Astrocyte of the cerebellum (primary cell): ENCODE data around the gene PXYLP1.

Experiments used
- DNase-seq: peaks from one replicate; pipeline ENCODE4 v3.0.0-alpha.2; 2011; ENCODE audit warnings: low read depth
- H3K4me3 ChIP-seq: 2 replicates; pipeline ENCODE4 v1.5.1; 2011; ENCODE audit warnings: mild to moderate bottlenecking, low read depth, low read length, moderate library complexity
- CTCF ChIP-seq: IDR thresholded peaks from 2 replicates; pipeline ENCODE4 v1.5.1; 2012; ENCODE audit warnings: low read length, low read depth, moderate library complexity, mild to moderate bottlenecking; ENCODE audit errors: missing control alignments
- in situ Hi-C: cut with HindIII; loops from 2 replicates; pipeline ENCODE4 v1.10.0; 2017; ENCODE audit warnings: low sequenced_read_pairs

PXYLP1 gene

GRCh38 chr3:141276398-141276797 lies 44.8 kb downstream of the PXYLP1 start:
- H3K4me3 ChIP-seq: no peak overlapping the region
- in situ Hi-C loops: no loop called here
- TF ChIP-seq CTCF: no peak
- DNase-seq: no peak

DNA sequence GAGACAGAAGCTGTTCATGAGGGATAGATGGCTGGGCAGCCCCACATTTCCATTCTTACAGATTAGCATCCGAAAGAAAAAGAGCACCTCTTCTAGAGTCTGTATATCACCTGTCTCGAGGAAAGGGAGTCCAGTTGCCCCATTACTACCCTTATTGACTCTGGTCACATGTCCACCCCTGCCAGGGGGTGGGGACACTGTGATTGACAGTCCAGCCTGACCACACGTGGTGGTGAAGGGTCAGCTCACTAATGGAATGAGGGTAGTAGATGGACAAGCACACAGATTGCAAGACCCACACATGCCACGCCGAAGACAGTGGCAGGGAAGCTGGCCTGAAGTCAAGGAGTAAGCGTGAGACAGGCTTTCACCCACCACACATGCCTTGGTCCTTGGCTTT lies 45.8 kb downstream of the PXYLP1 start:
- in situ Hi-C loops: no loop called here
- no peak for DNase-seq
- no peak for TF ChIP-seq CTCF
- H3K4me3 ChIP-seq: no peak overlapping the region

DNA sequence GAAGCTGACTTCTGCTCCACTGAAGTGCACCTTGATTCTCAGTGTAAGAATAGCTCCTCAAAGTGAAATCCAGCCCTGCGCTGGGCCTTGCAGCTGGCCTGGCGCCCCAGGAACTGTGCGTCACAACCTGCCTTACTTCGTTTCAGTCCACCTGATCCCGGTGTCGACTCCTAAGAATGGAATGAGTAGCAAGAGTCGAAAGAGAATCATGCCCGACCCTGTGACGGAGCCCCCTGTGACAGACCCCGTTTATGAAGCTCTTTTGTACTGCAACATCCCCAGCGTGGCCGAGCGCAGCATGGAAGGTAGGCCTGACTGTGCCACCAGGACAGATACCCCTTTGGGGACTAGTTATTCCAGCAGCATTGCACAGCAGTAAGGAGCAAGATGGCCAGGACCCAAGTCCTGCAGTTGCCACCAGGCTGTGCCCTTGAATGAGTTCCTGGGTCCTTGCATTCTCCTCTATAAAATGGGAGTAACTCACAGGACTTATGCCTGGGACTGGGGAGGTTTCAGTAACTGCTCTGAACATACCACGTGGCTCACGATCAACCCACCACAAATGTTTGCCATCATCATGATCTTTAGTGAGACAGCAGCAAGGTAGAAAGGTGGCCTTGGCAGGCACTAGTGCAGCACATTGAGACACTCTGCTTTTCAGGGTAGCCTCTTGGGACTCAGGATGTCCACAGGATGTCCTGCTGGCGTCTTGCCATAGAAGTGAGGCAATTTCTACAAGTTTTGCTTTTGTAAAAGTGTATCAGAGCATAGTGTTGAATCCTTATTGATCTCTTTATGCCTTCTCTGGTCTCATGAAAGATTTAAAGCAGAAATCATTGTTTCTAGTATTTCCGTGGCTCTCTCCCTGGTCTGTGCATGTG lies 46.8 kb downstream of the PXYLP1 start:
- in situ Hi-C loops: no loop called here
- DNase-seq: no peak
- no peak for TF ChIP-seq CTCF
- no peak overlapping the region for H3K4me3 ChIP-seq

DNA sequence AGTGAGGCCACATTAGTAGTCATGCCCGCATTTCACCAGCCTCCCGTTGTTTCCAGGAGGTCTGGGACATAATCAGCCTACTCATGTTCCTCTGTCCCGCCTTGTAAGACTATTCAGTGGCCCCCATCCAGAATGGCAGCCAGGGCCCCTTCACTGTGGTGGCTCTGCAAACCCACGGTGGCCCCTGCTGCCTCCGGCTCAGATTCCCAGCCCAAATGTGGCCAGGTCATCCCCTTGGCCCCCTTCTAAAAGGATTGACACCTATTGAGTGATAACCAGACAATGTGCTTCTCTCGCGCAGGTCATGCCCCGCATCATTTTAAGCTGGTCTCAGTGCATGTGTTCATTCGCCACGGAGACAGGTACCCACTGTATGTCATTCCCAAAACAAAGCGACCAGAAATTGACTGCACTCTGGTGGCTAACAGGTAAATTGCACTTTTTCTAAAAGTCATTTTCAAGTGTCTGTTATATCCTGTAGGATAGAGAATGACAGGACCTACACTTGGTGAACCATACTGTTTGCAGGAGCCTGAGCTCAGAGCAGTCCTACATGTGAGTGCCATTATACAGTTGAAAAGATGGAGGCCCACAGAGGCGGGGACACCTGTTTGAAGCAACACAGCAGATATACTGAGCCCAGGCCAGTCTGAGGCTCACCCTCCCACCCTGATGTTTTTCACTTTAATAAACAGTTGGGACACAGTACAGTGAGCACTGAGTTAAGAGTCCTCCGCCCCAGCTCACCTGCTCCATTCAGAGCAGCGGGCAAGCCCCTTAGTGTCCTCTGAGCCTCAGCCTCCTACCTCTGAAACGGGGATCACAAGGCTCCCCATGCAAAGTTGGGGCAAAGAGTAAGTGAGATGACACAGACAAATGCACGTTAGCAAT lies 47.7 kb downstream of the PXYLP1 start:
- no peak for DNase-seq
- H3K4me3 ChIP-seq: no peak overlapping the region
- in situ Hi-C loops: no loop called here
- TF ChIP-seq CTCF: peak; percentile 64

DNA sequence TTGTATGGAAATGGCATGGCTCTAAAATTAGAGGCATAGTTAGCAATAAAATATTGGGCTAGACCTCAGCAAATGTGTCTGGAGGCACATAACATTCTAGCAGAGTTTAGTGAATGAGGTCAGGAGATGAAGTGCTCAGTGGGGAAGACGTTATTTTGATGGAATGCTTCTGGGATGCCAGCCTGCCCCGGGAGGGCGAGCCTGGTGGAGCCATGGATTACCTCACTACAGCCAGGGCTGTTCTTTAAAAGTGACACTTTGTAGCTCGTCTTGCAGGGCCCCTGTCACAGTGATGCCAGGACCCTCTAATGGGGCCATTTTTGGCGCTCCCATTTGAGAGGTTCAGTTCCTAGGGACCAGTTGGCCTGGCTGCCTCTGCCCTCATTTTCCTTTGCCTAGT lies 48.5 kb downstream of the PXYLP1 start:
- DNase-seq: peak; percentile 28
- H3K4me3 ChIP-seq: no peak overlapping the region
- TF ChIP-seq CTCF: no peak
- in situ Hi-C loops: no loop called here

DNA sequence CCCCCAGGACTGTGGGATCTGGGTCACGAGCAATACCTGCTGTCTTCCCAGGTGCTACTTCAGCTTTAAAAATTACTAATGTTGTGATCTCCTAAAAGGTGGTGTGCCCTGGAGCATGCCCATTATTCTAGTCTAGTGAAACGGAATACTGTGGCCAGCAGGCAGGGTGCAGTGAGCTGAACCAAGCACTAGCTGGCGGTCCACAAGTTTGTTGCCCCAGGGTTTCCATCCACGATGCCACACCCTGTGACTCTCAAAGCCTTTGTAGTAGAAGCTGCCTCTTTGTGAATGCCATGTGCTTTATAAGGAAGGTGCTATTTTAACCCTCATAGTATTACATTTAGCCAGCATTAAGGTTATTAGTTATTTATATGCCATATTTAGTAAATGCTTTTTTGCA lies 49.1 kb downstream of the PXYLP1 start:
- in situ Hi-C loops: no loop called here
- no peak overlapping the region for H3K4me3 ChIP-seq
- DNase-seq: no peak
- no peak for TF ChIP-seq CTCF
